Activated effector memory CD4-positive, alpha-beta T cell treated with anti-CD3 and anti-CD28 coated beads, Interleukin-2, amount 50 U/mL, for 16 hours (primary cell): ENCODE measurements around the gene SPTLC3.

ENCODE experiments used
- DNase-seq: peaks from one replicate; pipeline ENCODE4 v3.0.0-alpha.2; 2020

Gene SPTLC3

DNA sequence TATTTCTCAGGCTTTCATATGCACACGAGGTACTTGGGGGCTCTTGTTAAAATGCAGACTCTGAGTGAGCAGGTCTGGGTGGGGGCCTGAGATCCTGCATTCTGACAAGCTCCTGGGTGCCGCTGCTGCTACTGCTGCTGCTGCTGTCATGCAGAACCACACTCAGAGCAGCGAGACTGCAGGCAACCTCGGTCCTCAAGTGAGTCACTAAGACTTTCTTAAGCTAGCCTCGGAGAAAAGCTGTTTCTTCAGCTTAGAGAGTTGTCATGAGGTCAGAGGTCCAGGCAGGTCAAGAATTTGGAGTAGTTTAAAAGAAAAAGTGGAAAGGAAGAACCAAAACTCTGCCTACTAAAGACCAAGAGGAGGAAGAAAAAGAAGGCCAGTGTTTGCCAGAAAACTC is 92.9 kb downstream of the SPTLC3 start:
- no peak for DNase-seq

DNA sequence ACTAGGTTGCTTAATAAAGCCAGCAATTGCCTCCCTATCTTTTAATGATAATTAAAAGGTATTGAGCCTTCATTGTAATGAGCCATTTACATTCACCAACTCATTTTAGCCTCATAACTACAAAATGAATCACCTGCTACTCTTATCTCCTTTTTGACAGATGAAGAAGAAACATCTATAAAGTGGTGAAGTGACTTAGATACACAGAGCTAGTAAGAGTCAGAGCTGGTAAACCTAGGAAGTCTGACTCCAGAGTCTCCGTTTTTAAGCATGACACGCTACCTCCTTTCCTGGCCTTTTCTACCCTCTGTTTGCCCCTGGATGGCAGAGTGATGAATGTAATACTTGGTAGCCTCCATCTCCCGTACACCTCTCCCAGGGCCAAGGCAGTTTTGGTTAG is 93.5 kb downstream of the SPTLC3 start:
- no peak for DNase-seq

DNA sequence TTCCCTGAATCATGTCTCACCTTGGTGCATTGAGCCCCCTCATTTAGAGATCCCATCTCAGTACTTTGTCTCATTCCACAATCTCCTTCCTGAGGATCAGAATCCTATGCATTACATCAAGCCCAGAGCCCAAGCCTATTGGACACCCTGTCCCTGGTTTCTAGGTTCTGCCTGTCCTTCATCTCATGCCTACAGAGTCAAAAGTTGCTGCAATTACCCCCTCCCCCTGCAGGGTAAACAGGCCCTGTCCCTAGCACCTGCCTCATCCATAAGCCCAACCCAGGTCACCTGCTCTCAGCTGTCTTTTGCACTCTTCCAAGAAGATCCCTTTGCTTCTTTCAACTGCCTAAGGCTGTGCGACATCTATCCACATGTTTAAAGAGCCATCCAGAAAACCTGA is 93.9 kb downstream of the SPTLC3 start:
- no peak for DNase-seq

DNA sequence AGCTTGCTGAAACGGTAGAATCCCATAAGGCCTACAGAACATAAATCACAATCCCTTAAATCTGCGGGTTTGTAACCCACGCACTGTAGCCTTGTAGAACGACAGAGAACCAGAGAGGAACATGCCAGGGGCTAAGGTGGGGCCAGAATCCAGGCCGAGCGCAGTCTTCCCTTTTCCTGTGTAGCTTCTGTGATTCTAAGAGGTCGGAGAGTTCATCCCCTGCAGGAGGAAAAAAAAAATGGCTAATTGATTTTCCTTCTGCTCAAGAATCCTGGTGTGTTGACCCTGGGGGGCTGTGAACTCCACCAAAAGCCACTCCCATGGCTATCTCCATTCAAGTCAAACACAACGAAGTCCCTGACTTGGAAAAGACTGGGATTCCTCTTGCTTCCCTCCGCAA is 96.3 kb downstream of the SPTLC3 start:
- DNase-seq, result no peak

DNA sequence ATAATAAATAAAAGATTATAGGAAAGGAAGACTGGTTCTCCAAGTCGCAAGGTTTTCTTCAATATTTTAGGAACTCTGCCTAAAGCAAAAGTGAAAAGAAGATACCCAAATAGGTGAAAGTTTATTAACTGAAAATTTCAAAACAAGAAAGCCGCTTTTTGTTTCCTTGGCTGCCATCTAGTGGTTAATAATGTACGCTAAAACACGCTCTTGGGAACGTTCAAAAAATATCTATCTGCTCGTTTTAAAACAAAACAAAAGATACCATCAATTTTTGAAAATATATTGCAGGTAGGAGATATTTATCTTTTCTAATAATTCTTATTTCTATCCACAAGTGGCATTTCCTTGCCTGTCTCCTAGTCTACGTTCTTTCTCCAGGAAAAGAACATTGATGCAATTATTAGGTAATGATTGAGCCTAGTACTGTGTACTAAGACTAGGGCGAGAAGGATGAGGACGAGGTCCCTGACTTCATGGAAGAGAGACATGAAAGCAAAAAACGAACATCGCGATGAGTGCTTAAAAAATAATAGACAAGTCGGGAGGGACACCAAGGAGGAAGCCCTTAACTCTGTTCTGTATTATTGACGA is 97.2 kb downstream of the SPTLC3 start:
- DNase-seq, result no peak

DNA sequence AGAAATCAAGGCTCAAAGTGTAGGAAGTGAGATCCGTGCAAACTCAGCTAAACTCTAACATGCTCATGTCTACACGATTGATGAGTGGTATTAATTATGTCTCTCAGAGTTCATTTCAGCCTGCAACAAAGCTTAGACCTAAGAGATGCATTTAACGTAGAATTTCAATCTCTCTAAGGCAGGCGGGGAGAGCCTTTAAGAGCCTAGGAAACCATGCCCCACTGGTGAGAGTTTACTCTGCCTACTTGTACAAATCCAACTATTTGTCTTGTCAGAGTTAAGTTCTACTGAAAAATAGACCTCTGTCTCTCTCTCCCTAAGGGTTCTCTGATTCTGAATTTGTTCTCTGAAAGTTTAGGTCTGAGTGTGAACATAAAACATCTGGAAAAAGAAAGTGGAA is 100.9 kb downstream of the SPTLC3 start:
- no peak for DNase-seq

DNA sequence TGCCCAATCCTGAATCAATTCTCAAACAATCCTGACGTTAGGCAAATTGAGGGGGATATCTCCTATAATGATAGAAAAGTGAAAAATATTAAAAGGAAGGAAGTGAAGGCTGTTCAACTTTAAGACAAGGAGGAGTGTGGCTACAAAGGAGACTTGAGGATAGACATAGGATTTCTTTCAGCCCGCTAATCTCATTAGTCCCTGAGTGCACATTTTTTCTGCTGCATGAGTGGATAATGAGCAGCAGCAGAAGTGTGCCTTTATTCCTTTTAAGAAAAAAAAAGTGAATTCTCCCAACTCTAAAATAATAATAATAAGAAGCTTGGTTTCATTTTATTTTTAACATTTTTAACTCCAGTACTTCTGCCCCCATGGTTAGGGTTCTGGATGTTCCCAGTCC is 102.0 kb downstream of the SPTLC3 start:
- DNase-seq, result no peak

DNA sequence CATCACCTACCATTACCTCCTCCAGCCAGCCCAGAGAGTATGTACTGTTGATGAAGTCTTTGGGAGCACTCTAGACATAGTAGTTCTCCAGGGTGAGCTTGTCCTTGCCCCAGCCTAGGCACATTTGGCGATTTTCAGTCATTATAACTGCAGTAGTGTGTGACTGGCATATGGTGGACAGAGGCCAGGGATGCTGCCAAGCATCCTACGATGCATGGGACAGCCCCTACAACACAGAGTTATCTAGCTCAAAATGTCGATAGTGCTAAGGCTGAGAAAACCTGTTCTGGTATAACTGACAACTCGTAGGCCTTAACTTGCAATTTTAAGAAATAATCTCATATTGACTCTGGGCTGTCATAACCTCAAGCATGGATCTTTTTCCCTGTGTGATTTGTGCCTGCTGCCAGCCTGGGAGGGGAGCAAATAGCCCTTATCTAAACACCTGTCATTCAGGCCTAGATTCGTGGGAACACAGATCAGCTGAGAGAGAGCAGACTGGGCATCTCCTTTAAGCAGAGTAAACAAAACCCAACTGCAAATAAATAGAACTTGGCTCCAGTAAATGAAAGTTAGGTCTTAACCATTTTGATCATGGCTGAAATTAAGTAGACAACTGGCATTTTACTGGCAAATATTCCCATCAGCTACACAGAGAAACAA is 102.6 kb downstream of the SPTLC3 start:
- no peak for DNase-seq

DNA sequence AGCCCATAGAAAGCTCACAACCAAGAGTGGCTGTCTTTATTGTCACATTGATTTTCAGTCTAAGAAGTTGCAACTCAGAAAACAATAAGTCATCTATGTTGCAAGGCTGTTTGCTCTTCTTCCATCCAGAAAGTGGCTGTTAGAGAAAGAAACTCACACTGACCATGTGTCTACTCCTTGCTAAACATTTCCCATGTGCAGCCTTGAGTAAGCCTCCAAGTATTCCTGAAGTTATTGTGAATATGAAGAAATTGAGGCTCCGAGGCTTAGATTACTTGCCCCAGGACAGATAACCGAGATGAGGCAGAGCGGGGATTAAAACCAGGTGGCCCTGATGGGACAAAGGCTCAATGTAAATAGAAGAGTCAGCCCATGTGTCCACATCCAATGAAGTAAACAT is 105.0 kb downstream of the SPTLC3 start:
- no peak for DNase-seq

DNA sequence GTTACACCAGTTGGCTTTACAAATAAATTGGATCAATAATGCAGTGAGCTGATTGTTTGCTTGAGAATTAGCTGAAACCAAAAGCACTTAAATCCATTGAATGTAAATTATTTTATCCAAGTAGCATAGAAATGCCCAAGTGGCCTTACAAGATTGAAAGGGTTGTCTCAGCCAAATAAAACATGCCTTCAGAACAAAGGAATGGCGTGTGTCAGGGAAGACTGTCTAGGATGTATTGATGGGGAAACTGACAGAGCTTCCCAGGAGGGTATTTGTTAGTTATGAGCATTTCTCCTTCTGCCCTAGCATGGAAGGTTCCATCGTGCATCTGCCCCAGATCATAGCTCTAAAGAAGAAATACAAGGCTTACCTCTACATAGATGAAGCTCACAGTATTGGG is 108.4 kb downstream of the SPTLC3 start:
- no peak for DNase-seq

DNA sequence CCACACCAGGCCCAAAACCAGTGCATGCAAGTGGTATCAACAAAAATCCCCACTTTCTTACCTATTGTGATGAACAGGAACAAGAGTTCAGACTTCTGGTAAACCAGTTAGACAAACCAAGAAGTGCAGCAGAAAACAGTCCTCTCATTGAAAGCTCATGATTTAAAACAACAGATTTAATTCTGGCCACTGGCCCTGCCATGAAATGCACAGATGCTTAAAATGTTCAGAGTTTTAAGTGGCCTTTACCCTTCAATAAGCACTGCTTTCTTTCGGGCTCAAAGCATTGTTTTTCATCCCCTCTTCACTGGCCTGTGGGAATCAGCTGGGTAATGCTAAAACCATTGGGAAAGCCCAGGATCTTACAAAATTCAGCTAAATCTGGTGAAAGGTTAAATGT is 109.9 kb downstream of the SPTLC3 start:
- no peak for DNase-seq

DNA sequence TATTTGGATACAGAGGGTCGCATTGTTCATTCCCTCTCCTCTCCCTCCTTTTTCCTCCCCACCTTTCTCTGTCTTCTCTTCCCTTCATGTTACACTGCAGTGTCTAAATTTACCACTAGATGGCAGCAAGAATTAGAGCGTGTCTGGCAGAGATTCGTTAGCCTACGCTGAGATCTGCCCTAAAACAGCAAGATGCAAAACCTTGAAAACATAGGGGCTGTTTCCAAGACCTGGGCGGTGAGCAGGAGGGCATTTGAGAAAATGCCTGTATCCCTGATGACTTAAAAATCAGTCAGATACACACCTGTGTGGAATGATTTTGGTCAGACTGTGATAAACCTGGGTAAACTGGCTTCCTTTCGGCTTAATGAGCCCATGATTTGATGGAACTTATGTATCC is 110.8 kb downstream of the SPTLC3 start:
- DNase-seq, result no peak

DNA sequence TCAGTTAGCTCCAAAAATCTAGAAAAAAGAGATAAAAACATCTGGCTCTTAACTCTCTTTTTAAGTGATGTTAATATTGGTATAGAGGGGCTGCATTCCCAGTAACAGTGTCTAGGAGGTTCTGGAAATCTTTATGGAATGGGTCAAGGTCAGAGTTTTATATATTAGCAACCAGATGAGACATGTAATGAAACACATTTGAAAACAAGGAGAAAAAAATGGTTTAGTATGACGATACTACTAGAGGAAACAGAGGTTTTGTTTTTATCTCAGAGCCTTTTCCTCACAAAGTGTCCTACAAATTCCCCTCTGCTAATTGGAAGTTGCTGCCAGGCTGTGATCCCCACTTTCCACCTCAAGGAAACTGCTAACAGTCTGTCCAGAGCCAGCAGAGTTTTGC is 111.7 kb downstream of the SPTLC3 start:
- DNase-seq, result no peak

DNA sequence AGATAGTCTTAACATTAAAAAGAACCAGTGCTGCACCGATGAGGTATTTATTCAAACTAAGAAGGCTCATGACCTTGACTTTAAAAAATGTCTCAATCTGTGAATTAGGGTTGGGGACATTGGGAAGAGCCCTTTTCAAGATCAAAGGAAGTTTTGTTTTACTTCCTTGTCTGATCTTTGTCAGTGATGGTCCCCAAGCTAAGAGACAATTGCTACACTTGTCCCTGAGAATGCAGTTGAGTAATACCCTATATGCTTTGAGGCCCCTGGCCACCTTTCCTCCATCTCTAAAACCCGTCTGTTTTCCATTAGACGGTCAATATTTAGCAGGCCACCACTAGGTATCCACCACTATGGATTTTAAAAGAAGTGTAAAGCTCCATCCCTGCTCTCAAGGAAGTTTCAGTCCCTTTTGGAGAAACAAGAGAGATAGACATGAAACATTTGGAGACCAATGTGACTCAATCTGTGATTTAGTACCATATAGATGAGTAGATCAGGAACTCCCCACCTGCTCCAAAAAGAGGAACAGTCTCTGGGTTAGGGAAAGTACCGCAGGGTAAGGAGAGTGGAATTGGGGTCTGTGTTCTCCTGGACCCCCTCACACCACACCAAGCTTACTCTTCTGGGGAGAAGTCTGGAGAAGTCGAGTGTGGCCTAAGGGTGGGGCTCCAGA is 113.2 kb downstream of the SPTLC3 start:
- no peak for DNase-seq

DNA sequence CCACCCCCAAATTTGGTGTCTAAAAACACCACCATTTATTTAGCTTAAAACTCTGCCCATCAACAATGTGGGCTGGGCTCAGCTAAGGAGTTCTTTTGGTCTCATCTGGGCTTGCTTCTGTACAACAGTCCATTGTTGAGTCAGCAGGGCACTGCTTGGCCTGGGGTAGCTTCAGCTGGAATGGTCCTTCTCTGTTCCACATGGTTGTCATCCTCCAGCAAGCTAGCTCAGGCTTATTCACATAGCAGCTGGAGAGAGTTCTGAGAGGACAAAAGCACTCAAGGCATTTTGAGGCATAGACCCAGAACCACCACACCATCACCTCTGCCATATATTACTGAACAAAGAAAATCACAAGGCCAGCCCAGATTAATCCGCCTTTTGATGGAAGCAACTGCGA is 116.7 kb downstream of the SPTLC3 start:
- DNase-seq, result no peak

DNA sequence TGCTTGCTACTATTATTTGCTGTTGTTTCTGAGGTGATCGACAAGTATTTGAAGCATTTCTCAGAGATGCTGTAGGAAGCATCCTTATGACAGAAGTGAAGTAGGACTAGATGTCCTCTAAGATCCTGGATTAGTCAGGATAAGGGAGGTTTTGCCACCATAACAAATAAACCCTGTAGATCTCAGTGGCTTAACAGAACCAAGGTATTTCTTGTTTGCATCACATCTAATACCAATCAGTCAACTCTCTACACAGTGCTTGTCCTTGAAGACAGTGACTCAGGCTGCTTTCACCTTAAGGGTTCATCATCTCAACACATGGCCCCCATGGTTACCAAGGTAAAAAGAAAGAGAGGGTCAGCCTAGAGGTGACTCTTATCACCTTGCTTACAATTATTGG is 119.4 kb downstream of the SPTLC3 start:
- no peak for DNase-seq

DNA sequence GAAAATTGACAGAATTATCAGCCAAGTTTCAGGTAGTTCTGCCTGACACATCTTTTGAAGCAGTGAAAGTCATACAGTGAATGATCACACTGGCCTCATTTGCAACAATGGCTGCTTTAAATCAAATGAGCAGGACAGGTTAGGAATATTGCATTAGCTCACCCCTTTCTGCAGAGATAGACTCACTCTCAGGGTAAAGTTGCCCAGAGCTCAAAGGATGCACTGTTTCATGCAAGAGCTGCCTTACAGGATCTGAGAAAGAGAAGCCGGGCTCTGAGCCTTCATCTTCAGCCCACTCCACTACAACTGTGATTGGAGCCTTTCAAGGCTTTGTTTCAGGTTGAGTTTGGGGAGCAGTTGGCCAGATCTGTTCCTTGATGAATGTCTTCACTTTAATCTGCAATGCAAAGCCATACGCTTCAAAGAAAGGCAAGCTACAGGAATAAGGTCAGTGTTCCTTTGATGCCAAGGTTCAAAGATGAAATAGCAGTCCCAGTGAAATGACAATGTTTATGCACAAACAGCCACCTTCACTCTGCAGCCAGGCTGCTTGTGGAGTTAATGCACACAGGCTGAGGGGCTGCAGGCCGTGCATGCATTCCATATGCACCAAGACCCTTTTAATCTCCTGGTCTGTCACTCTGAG is 121.4 kb downstream of the SPTLC3 start:
- no peak for DNase-seq

DNA sequence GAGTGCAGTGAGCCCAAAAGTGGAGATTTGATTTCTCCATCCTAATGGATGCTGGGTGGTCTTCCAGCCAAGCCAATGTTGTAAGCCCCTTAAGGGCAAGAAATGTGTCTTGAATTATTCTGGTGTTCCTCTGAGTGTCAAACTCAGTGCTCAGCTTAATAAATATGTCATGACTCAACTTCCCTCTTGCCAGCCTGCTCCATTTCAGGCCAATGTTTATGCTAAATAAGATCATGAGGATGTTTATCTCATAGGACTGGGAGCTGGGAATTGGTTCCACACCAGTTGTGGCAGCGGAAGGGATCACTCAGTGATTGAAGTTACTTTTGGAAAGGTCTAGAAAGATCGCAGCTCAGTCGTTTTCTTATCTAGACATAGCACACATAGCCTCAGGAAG is 121.9 kb downstream of the SPTLC3 start:
- DNase-seq, result no peak

DNA sequence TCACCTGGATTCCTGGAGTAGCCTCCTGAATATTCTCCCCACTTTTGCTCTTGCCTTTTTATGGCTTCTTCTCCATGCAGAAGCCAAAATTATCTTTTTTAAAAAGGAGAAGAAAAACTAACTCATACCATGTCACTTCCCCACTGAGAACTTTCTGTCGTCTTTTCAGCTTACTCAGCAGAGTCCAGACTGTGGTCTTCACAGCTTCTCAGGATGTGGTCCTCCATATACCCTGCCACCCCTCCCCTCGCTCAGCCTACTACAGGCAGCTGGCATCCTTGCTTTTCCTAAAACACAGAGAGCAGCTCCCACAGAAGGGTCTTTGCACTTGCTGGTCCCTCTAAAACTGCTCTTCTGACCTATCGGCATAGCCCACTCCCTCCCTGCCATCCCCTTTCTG is 122.9 kb downstream of the SPTLC3 start:
- no peak for DNase-seq

DNA sequence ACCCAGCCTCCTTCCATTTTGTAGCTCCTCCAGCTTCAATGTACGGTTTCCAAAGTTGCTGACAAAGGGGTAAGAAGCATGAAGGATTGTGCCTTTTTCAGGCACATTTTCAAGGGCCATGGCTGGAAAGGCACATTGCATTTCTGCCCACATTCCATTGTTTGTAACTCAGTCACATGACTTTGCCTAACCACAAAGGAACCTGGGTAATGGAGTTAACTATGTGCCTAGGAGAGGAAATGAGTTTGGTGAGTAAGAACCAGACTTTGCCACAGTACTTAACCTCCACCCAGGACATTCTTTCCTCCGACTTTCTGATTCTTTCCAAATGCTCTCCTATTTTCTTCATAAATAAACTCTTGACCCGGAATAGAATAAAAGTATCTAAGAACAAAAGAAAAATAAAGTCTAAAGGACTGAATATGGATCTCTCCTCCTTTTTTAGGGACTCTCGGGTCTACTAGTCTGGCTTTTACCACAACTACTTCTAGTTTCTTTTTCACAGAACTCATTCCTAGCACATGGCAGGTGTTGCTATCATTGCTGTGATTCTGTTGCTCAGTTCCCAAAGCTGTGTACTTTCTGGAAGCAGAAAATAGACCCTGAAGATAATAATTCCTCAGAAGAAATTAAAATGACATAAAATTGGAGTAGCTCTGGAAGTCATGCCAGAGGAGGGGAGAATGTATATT is 130.8 kb downstream of the SPTLC3 start:
- DNase-seq, result no peak

DNA sequence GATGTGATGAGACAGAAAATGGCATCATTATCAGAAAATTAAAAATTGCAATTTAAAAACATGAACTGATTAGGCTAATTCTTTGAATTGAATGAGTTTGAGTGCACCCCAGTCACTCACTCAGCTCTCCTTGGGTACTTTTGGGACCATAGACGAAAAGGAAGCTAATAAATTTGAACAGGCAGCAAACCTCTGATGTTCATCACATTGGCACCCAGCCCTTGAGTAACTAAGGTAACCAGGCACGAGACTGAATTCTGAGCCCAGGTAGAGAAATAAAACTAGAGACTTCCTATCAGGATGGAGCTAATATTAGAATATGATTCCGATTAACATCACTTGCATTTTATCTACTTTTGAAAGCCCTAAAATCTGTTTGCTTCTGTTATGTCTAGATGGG is 131.4 kb downstream of the SPTLC3 start:
- no peak for DNase-seq

DNA sequence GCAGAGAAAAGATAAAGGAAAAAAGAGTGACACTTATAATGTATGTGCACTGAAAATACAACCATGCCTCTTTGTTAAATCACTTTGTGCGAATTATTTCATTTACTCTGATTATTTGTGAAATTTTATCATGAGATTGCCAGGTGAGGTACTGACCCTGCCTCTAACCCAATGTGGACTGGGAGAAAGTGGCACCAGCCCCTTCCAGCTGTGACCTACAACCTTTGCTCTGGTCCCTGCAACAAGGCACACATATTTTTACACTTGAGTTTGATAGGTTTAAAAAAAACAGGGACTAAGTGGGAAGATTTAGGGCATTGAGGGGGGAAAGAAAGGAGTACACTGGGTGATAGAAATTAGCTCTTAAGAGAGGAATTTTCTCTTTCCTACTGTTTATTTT is 132.0 kb downstream of the SPTLC3 start:
- no peak for DNase-seq

DNA sequence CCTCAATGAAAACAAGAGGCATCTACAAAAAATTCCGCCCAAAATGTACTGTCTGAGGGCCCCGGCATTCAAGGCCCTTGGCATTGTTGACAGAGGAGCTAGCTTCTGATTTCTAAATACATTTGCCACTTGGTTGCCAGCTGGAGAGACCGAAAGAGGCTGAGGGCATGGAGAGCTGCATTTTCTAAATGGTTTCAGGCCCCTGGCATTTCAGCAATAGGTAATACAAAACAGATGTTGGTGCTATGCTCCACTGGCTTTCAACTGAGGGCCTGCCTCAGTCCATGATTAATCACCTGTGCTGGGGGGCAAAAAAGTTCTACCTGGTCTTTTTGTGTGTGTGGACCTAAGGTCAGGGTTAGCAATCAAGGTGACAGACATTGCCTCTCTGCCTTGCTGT is 132.8 kb downstream of the SPTLC3 start:
- no peak for DNase-seq

DNA sequence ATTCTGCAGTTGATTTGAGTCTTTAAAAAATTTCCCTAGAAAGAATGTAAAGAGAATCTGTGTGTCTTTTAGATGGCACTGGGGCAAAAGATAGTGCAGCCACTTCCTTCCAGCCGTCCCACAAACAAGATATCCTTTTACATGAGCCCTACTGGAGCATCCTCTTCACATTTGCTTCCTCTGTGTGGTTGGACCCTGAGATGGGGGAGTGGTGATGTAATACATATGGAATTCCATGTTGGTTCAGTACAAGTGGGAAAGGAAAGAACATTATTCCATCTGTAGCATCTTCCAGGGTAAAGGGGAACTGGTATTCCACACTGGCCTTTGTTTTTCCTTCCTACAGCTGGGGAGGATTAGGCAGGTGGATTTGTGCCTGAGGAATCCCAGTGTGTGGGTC is 133.4 kb downstream of the SPTLC3 start:
- no peak for DNase-seq
